ENCODE results near the gene CA9. TPM values are rescaled to one million over a fixed set of nuclear protein-coding genes. Genes with fewer than 3 reads are reported as not detected.

The CA9 gene
- polyA plus RNA-seq, 3 donors from 2014 or later, result not detected

GRCh38 chr9:35657546-35658136 is 16.1 kb upstream of the CA9 start, which contains the start of gene RMRP:
TSS of gene RMRP (minus strand) at chr9:35658019.
- H3K9me3 Mint-ChIP-seq, result peaks cover 0 to 5% (median 3%) of the 10 kb centered on the region in 6 donors
- peaks cover 63 to 71% of the 10 kb centered on the region in 2 donors for H3K4me1 Mint-ChIP-seq
- H3K4me3 Mint-ChIP-seq, result peak within 1 kb of the TSS; percentile 81 to 91 (median 89)
- peaks cover 11 to 30% (median 26%) of the 10 kb centered on the region in 3 donors for H3K27me3 Mint-ChIP-seq (ENCODE audit: low read depth in 3 of 3)
- peak within 1 kb of the TSS; percentile 97 to 100 (median 99) for H3K27ac Mint-ChIP-seq
- H3K36me3 Mint-ChIP-seq, result peaks cover 13 to 24% (median 23%) of the 10 kb centered on the region in 3 donors
- DNase-seq, result peak; percentile 90 to 94 (median 93)

- Mint-ChIP-seq H3K4me1 (peaks cover 70 to 78% of the 10 kb centered on the region in 2 donors), H3K4me3 (peak within 1 kb of the TSS; percentile 81 to 91 (median 89)), H3K9me3 (peaks cover 0 to 5% (median 3%) of the 10 kb centered on the region in 6 donors), H3K27me3 (ENCODE audit: low read depth in 3 of 3) (peaks cover 11 to 30% (median 26%) of the 10 kb centered on the region in 3 donors), H3K27ac (peak within 1 kb of the TSS; percentile 97 to 100 (median 99)), H3K36me3 (peaks cover 13 to 24% (median 23%) of the 10 kb centered on the region in 3 donors)
- peak; percentile 91 to 93 (median 93) for DNase-seq
Observed at GRCh38 chr9:35658137-35658967, 15.4 kb upstream of the CA9 start, which contains the start of gene CCDC107. TSS of gene CCDC107 (plus strand) at chr9:35658292. CDS start at chr9:35658380, 88 bp downstream.

- H3K27me3 Mint-ChIP-seq (ENCODE audit: low read depth in 3 of 3), result peaks cover 11 to 30% (median 26%) of the 10 kb centered on the region in 3 donors
- H3K9me3 Mint-ChIP-seq, result peaks cover 0 to 5% (median 3%) of the 10 kb centered on the region in 6 donors
- H3K4me3 Mint-ChIP-seq, result peak overlapping the region; percentile 81 to 91 (median 89)
- H3K4me1 Mint-ChIP-seq, result peaks cover 74 to 84% of the 10 kb centered on the region in 2 donors
- DNase-seq, result no peak
- peaks cover 13 to 24% (median 23%) of the 10 kb centered on the region in 3 donors for H3K36me3 Mint-ChIP-seq
- H3K27ac Mint-ChIP-seq, result peak overlapping the region; percentile 89 to 100 (median 92)
Observed at GRCh38 chr9:35658968-35659220, 14.8 kb upstream of the CA9 start.

- H3K9me3 Mint-ChIP-seq, result peaks cover 0 to 5% (median 3%) of the 10 kb centered on the region in 6 donors
- peak overlapping the region; percentile 81 to 91 (median 89) for H3K4me3 Mint-ChIP-seq
- peaks cover 78 to 85% of the 10 kb centered on the region in 2 donors for H3K4me1 Mint-ChIP-seq
- no peak for DNase-seq
- H3K27me3 Mint-ChIP-seq (ENCODE audit: low read depth in 3 of 3), result peaks cover 11 to 30% (median 26%) of the 10 kb centered on the region in 3 donors
- peak overlapping the region; percentile 89 to 100 (median 92) for H3K27ac Mint-ChIP-seq
- peaks cover 13 to 24% (median 23%) of the 10 kb centered on the region in 3 donors for H3K36me3 Mint-ChIP-seq
Observed at GRCh38 chr9:35659340-35659739, 14.4 kb upstream of the CA9 start.

GRCh38 chr9:35660966-35661415 is 12.7 kb upstream of the CA9 start:
- DNase-seq, result no peak
- Mint-ChIP-seq H3K4me3 (peak overlapping the region; percentile 33 to 66 (median 52)), H3K27me3 (ENCODE audit: low read depth in 3 of 3) (peaks cover 11 to 32% (median 27%) of the 10 kb centered on the region in 3 donors), H3K27ac (peak overlapping the region; percentile 81 to 96 (median 91)), H3K4me1 (peaks cover 87 to 96% of the 10 kb centered on the region in 2 donors), H3K36me3 (peaks cover 13 to 24% (median 23%) of the 10 kb centered on the region in 3 donors), H3K9me3 (peaks cover 0 to 5% (median 3%) of the 10 kb centered on the region in 6 donors)

GRCh38 chr9:35661756-35662350 is 11.9 kb upstream of the CA9 start:
- Mint-ChIP-seq H3K27me3 (ENCODE audit: low read depth in 3 of 3) (peaks cover 11 to 28% (median 24%) of the 10 kb centered on the region in 3 donors), H3K4me1 (peaks cover 81 to 91% of the 10 kb centered on the region in 2 donors), H3K9me3 (peaks cover 0 to 5% (median 3%) of the 10 kb centered on the region in 6 donors), H3K4me3 (peak overlapping the region; percentile 56 to 83 (median 77)), H3K36me3 (peaks cover 13 to 24% (median 23%) of the 10 kb centered on the region in 3 donors), H3K27ac (peak overlapping the region; percentile 89 to 96 (median 92))
- peak; percentile 51 to 53 (median 52) for DNase-seq

GRCh38 chr9:35662437-35662836 is 11.3 kb upstream of the CA9 start:
- Mint-ChIP-seq H3K36me3 (peaks cover 13 to 24% (median 23%) of the 10 kb centered on the region in 3 donors), H3K27ac (peak overlapping the region; percentile 89 to 96 (median 92)), H3K27me3 (ENCODE audit: low read depth in 3 of 3) (peaks cover 8 to 23% (median 18%) of the 10 kb centered on the region in 3 donors), H3K4me1 (peaks cover 75 to 85% of the 10 kb centered on the region in 2 donors), H3K4me3 (peak overlapping the region; percentile 56 to 83 (median 77)), H3K9me3 (peaks cover 0 to 5% (median 3%) of the 10 kb centered on the region in 6 donors)
- no peak for DNase-seq

GRCh38 chr9:35664531-35665470 is 8.9 kb upstream of the CA9 start, which contains the start of gene ARHGEF39:
TSS of gene ARHGEF39 (minus strand) at chr9:35665195. CDS start at chr9:35665169, 26 bp downstream.
- peak within 1 kb of the TSS; percentile 87 to 93 (median 89) for H3K4me3 Mint-ChIP-seq
- peaks cover 9 to 16% (median 14%) of the 10 kb centered on the region in 3 donors for H3K36me3 Mint-ChIP-seq
- peaks cover 0 to 5% (median 3%) of the 10 kb centered on the region in 3 donors for H3K27me3 Mint-ChIP-seq (ENCODE audit: low read depth in 3 of 3)
- H3K4me1 Mint-ChIP-seq, result peaks cover 60 to 65% of the 10 kb centered on the region in 2 donors
- no peaks in the 10 kb centered on the region for H3K9me3 Mint-ChIP-seq
- peak within 1 kb of the TSS; percentile 83 to 96 (median 90) for H3K27ac Mint-ChIP-seq
- DNase-seq, result peak; percentile 74 to 76 (median 76)

- peak overlapping the region; percentile 72 to 96 (median 90) for H3K27ac Mint-ChIP-seq
- H3K9me3 Mint-ChIP-seq, result no peaks in the 10 kb centered on the region
- H3K27me3 Mint-ChIP-seq (ENCODE audit: low read depth in 3 of 3), result peaks cover 0 to 5% (median 3%) of the 10 kb centered on the region in 3 donors
- H3K36me3 Mint-ChIP-seq, result peaks cover 5 to 11% (median 10%) of the 10 kb centered on the region in 3 donors
- DNase-seq, result no peak
- peaks cover 54 to 59% of the 10 kb centered on the region in 2 donors for H3K4me1 Mint-ChIP-seq
- peak overlapping the region; percentile 87 to 93 (median 89) for H3K4me3 Mint-ChIP-seq
Observed at GRCh38 chr9:35665471-35665818, 8.3 kb upstream of the CA9 start.

- peak overlapping the region in 3 of 6 donors; percentile 61 to 91 (median 65) for H3K27ac Mint-ChIP-seq
- DNase-seq, result no peak
- peaks cover 48 to 53% of the 10 kb centered on the region in 2 donors for H3K4me1 Mint-ChIP-seq
Observed at GRCh38 chr9:35666045-35666444, 7.7 kb upstream of the CA9 start.

GRCh38 chr9:35666549-35666948 is 7.2 kb upstream of the CA9 start:
- H3K4me3 Mint-ChIP-seq, result peak overlapping the region in 1 of 5 donors; percentile 10
- peaks cover 4 to 5% (median 5%) of the 10 kb centered on the region in 3 donors for H3K36me3 Mint-ChIP-seq
- H3K27ac Mint-ChIP-seq, result no peak overlapping the region
- peaks cover 44 to 48% of the 10 kb centered on the region in 2 donors for H3K4me1 Mint-ChIP-seq
- DNase-seq, result no peak
- no peaks in the 10 kb centered on the region for H3K9me3 Mint-ChIP-seq
- H3K27me3 Mint-ChIP-seq (ENCODE audit: low read depth in 3 of 3), result peaks cover 0 to 5% (median 3%) of the 10 kb centered on the region in 3 donors

More at GRCh38 chr9:35666045-35666444, 7.7 kb upstream of the CA9 start:
- Mint-ChIP-seq H3K9me3 (no peaks in the 10 kb centered on the region), H3K36me3 (peaks cover 4 to 5% (median 5%) of the 10 kb centered on the region in 3 donors), H3K4me3 (peak overlapping the region; percentile 87 to 93 (median 89)), H3K27me3 (ENCODE audit: low read depth in 3 of 3) (peaks cover 0 to 5% (median 3%) of the 10 kb centered on the region in 3 donors)

GRCh38 chr9:35667939-35668338 is 5.8 kb upstream of the CA9 start:
- Mint-ChIP-seq H3K27ac (no peak overlapping the region), H3K36me3 (no peaks in the 10 kb centered on the region), H3K27me3 (ENCODE audit: low read depth in 3 of 3) (peaks cover 0 to 3% (median 3%) of the 10 kb centered on the region in 3 donors), H3K9me3 (no peaks in the 10 kb centered on the region), H3K4me3 (no peak overlapping the region), H3K4me1 (peaks cover 30 to 34% of the 10 kb centered on the region in 2 donors)
- no peak for DNase-seq

All from immature natural killer cell (primary cell).